Left lung (tissue), 10 donors: ENCODE measurements around the gene CRB2. TPM values are rescaled to one million over a fixed set of nuclear protein-coding genes. Genes with fewer than 3 reads are reported as not detected.
A peak's percentile ranks its signal among the peaks of the same experiment; 100 is the strongest.

Source experiments
- ATAC-seq: fragments of 200-7000 bp; cut with Tn5 transposase; one replicate; pipeline ENCODE4 v1.9.1; 2020; ENCODE audit warnings: moderate library complexity
- DNase-seq, 4 donors: peaks; one replicate each; pipeline ENCODE4 v3.0.0-alpha.2; 2013 to 2020
- H3K27ac ChIP-seq, 2 donors: fragments of 200-600 bp; sonication (generic) in 1 of 2; one replicate each; pipeline versions ENCODE4 v1.5.0 to v1.8.0; 2020 to 2021
- H3K27me3 ChIP-seq, 2 donors: fragments of 200-600 bp; sonication (generic) in 1 of 2; one replicate each; pipeline versions ENCODE4 v1.5.0 to v1.8.0; 2020 to 2021
- H3K36me3 ChIP-seq, 2 donors: fragments of 200-600 bp; sonication (generic) in 1 of 2; one replicate each; pipeline versions ENCODE4 v1.5.0 to v1.8.0; 2020 to 2021
- H3K4me1 ChIP-seq, 2 donors: fragments of 200-600 bp; one replicate each; pipeline ENCODE4 v1.8.0; 2021
- H3K4me3 ChIP-seq, 2 donors: fragments of 200-600 bp; sonication (generic) in 1 of 2; one replicate each; pipeline versions ENCODE4 v1.5.0 to v1.8.0; 2020 to 2021; ENCODE audit warnings: mild to moderate bottlenecking in 1 of 2
- H3K9me3 ChIP-seq, 2 donors: fragments of 200-600 bp; sonication (generic) in 1 of 2; one replicate each; pipeline versions ENCODE4 v1.5.0 to v1.8.0; 2020 to 2021
- CTCF ChIP-seq, 2 donors: fragments of 200-600 bp; sonication (generic) in 1 of 2; IDR thresholded peaks; one replicate each; pipeline versions ENCODE4 v1.5.0 to v1.8.0; 2021; ENCODE audit warnings: antibody characterized with exemption in 2 of 2
- intact Hi-C, 2 donors: fragments of 100-400 bp; cut with DNase I; formaldehyde crosslinking; loops; one replicate each; pipeline versions ENCODE4 v1.11.2 to v1.14.2; 2022
- polyA plus RNA-seq, 6 donors: library from polyadenylated mRNA; unstranded; fragments of 120-200 nt; gene quantifications; one replicate each; pipeline ENCODE4 v1.2.1, GENCODE V29; 2013; ENCODE audit not compliant: insufficient read length in 6 of 6
- total RNA-seq, 2 donors: library from RNA; stranded (reverse); fragmentation: NEBNext Ultra II Directional; extraction: Animal tissue kit (Norgen Biotek cat#: 25700); gene quantifications; one replicate each; pipeline ENCODE4 v1.2.1, GENCODE V29; 2021
- donor health status: DM: no; HTN: yes; CAD: no.
- donor health status: DM: no; HTN: no; CAD: no.

CRB2 gene
- total and polyA plus RNA-seq, 8 donors: 0.08 to 0.58 (median 0.34) TPM

DNA sequence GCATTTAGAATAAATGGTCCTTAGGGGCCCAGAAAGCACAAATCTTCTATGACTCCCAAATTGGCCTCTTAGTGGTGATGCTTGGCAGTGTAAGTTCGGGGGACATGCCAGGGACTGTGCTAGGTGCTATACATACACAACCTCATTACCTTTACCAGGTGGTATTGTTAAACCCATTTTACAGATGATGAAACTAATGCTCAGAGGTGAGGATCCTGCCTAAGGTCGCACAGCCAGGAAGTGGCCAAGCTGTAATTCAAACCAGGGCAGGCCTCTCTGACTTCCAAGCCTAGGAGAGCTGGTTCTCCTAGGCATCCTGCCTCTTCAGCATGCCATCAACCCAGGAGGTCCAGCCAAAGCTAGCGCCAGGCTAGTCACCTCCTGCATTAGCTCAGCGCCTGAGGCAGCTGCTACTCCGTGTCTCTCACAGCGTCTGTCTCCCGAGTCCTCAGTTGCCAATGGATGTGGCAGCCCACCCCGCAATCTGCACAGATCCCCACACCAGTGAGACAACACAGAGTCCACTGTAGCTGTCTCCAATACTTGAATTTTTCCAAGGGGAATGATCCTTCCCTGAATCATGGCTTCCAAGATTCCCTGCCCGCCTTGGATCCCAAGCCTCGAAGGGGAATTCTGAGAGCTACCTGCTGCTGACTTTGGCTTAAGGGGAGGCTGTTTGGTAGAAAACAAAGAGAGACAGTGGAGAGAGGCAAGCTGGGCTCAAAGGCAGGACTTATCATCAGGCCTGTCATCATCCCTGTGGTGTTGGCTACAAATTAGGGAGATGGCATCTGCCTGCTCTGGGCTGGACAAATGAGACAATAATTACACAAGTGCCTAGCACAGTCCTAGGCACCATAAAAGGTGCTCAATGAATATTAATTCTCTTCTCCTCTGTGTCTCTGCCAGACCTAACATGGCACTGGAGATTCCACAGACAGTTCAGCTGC is 52.6 kb downstream of the CRB2 start:
- H3K36me3 ChIP-seq: peaks cover 0 to 4% of the 10 kb centered on the region in 2 donors
- no peaks in the 10 kb centered on the region for H3K9me3 ChIP-seq
- TF ChIP-seq CTCF (IDR thresholded peaks at IDR 0.05): no peak
- no peaks in the 10 kb centered on the region for H3K27me3 ChIP-seq
- no peak for ATAC-seq
- DNase-seq: peak in 1 of 4 donors; percentile 24
- no peak overlapping the region for H3K27ac ChIP-seq
- no peak overlapping the region for H3K4me3 ChIP-seq
- H3K4me1 ChIP-seq: no peaks in the 10 kb centered on the region
- intact Hi-C loops: no loop called here

DNA sequence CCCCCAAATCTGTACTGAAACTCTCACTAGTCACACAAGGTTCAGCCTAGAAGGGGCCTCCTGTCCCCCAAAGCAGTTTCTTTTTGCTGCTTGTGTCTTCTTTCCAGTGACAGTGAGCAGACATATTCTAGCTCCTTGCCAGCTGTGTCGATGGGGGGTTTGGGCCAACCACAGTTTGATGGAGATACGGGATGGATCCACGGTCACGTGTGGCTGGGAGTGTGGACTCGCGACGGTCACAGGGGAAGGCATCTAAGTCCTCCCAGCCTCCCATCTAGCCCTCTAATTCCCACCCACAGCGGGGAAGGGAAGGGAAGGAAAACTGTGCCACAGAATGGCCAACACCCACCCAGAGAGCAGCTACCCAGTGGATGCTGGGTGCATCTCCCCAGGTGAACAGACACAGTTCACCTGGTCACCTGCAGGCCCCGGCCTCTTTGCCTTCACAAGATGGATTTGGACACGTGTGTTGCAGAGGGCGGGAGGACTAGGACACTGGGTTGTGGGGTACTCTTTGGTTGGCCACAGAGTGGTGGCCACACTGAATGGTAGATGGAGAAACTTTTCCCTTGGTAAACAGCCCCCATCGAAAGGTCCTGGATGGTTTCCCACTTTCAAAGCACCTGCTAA is 54.4 kb downstream of the CRB2 start:
- intact Hi-C loops: no loop called here
- no peak overlapping the region for H3K4me3 ChIP-seq
- H3K36me3 ChIP-seq: peaks cover 0 to 4% of the 10 kb centered on the region in 2 donors
- H3K27ac ChIP-seq: no peak overlapping the region
- no peaks in the 10 kb centered on the region for H3K9me3 ChIP-seq
- no peak for TF ChIP-seq CTCF (IDR thresholded peaks at IDR 0.05)
- H3K27me3 ChIP-seq: no peaks in the 10 kb centered on the region
- ATAC-seq (no peak), DNase-seq (peak in 1 of 4 donors; percentile 27)
- H3K4me1 ChIP-seq: no peaks in the 10 kb centered on the region

- Histone ChIP-seq H3K4me3 (no peak overlapping the region), H3K36me3 (peaks cover 0 to 5% of the 10 kb centered on the region in 2 donors)
- TF ChIP-seq CTCF (IDR thresholded peaks at IDR 0.05): no peak
Measured at GRCh38 chr9:123411191-123411590, 55.2 kb downstream of the CRB2 start.

DNA sequence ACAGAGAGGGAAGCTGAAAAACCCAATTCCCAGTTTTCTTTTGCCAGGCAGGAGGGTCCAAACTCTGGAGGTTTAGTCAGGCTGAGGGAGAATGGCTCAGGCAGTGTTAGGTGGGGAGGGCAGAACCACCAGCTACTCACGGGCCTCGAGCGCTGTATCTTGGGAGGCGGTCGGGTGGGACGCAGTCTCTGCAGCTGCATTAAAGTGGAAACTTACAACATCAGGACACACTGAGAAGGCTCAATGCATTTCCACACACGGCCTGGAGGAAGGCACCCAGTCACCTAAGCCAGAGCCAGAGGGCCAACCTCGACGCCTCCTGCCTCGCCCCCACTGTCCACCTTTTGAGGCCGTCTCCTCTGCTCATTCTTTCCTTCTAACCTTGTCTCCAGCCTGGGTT is 55.6 kb downstream of the CRB2 start:
- intact Hi-C loops: no loop called here
- Histone ChIP-seq H3K27me3 (no peaks in the 10 kb centered on the region), H3K4me1 (no peaks in the 10 kb centered on the region), H3K9me3 (no peaks in the 10 kb centered on the region), H3K36me3 (peaks cover 0 to 9% of the 10 kb centered on the region in 2 donors), H3K4me3 (no peak overlapping the region), H3K27ac (no peak overlapping the region)
- TF ChIP-seq CTCF (IDR thresholded peaks at IDR 0.05): no peak
- ATAC-seq (no peak), DNase-seq (peak in 1 of 4 donors; percentile 33)

More at GRCh38 chr9:123411191-123411590, 55.2 kb downstream of the CRB2 start:
- H3K27ac ChIP-seq: no peak overlapping the region
- ATAC-seq (no peak), DNase-seq (peak in 1 of 4 donors; percentile 26)
- no peaks in the 10 kb centered on the region for H3K9me3 ChIP-seq
- intact Hi-C loops: no loop called here
- no peaks in the 10 kb centered on the region for H3K27me3 ChIP-seq
- H3K4me1 ChIP-seq: no peaks in the 10 kb centered on the region
